Mucosa of descending colon (tissue), 3 donors: ENCODE data around the gene ANKRD17. TPM values are rescaled to one million over a fixed set of nuclear protein-coding genes. Genes with fewer than 3 reads are reported as not detected.

Source experiments
- ATAC-seq: fragments of 200-7000 bp; cut with Tn5 transposase; one replicate; pipeline ENCODE4 v1.9.1; 2020; ENCODE audit warnings: mild to moderate bottlenecking, moderate library complexity
- DNase-seq, 3 donors: peaks; one replicate each; pipeline ENCODE4 v3.0.0-alpha.2; 2020
- H3K36me3 ChIP-seq: fragments of 200-600 bp; one replicate; pipeline ENCODE4 v1.8.0; 2021; ENCODE audit warnings: low read depth, mild to moderate bottlenecking
- H3K4me1 ChIP-seq: fragments of 200-600 bp; one replicate; pipeline ENCODE4 v1.8.0; 2021; ENCODE audit warnings: low read depth, mild to moderate bottlenecking
- H3K4me3 ChIP-seq: fragments of 200-600 bp; one replicate; pipeline ENCODE4 v1.8.0; 2021; ENCODE audit warnings: mild to moderate bottlenecking
- H3K9me3 ChIP-seq: fragments of 200-600 bp; one replicate; pipeline ENCODE4 v1.8.0; 2021; ENCODE audit warnings: mild to moderate bottlenecking
- intact Hi-C, 2 donors: fragments of 100-400 bp; cut with DNase I in 1 of 2; cut with micrococcal nuclease in 1 of 2; formaldehyde crosslinking; loops; one replicate each; pipeline versions ENCODE4 v1.11.0 to v1.11.1; 2022; cut with DNase I, micrococcal nuclease
- total RNA-seq, 3 donors: library from RNA; stranded (reverse); fragmentation: NEBNext Ultra II Directional in 2 of 3; extraction: Animal tissue kit (Norgen Biotek cat#: 25700) in 2 of 3; gene quantifications; one replicate each; pipeline versions ENCODE4 v1.2.1 to v1.2.4, GENCODE V29; 2021 to 2023
- TF ChIP-seq, protein P1 (sequence below): fragments of 200-600 bp; IDR thresholded peaks from one replicate; pipeline ENCODE4 v1.8.0; 2022; ENCODE audit warnings: antibody characterized with exemption, mild to moderate bottlenecking
- donor health status: DM: no; HTN: no; CAD: no; lungs with moderate emphysema.
- donor health status: DM: no; HTN: no; CAD: no.
- donor health status: DM: no; HTN: yes; CAD: no.

Gene ANKRD17
- total RNA-seq, 3 donors from 2014 or later: 62.4 to 75.3 (median 70.4) TPM

GRCh38 chr4:73053974-73054480, 204.6 kb downstream of the ANKRD17 start:
- DNase-seq: no peak
- TF ChIP-seq, protein P1, sequence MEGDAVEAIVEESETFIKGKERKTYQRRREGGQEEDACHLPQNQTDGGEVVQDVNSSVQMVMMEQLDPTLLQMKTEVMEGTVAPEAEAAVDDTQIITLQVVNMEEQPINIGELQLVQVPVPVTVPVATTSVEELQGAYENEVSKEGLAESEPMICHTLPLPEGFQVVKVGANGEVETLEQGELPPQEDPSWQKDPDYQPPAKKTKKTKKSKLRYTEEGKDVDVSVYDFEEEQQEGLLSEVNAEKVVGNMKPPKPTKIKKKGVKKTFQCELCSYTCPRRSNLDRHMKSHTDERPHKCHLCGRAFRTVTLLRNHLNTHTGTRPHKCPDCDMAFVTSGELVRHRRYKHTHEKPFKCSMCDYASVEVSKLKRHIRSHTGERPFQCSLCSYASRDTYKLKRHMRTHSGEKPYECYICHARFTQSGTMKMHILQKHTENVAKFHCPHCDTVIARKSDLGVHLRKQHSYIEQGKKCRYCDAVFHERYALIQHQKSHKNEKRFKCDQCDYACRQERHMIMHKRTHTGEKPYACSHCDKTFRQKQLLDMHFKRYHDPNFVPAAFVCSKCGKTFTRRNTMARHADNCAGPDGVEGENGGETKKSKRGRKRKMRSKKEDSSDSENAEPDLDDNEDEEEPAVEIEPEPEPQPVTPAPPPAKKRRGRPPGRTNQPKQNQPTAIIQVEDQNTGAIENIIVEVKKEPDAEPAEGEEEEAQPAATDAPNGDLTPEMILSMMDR: no peak
- intact Hi-C loops: no loop called here
- Histone ChIP-seq H3K36me3 (no peaks in the 10 kb centered on the region), H3K4me3 (no peak overlapping the region), H3K9me3 (no peaks in the 10 kb centered on the region), H3K4me1 (no peaks in the 10 kb centered on the region)
- no peak for ATAC-seq

GRCh38 chr4:73053076-73053475, 205.5 kb downstream of the ANKRD17 start:
- H3K4me1 ChIP-seq: no peaks in the 10 kb centered on the region
- intact Hi-C loops: no loop called here
- no peak for DNase-seq
- TF ChIP-seq, protein P1: no peak
- no peak overlapping the region for H3K4me3 ChIP-seq
- no peak for ATAC-seq
- H3K9me3 ChIP-seq: no peaks in the 10 kb centered on the region
- H3K36me3 ChIP-seq: no peaks in the 10 kb centered on the region

GRCh38 chr4:73051625-73052024, 207.0 kb downstream of the ANKRD17 start:
- TF ChIP-seq, protein P1: no peak
- H3K4me1 ChIP-seq: no peaks in the 10 kb centered on the region
- intact Hi-C loops: no loop called here
- no peak for DNase-seq
- no peaks in the 10 kb centered on the region for H3K36me3 ChIP-seq
- ATAC-seq: no peak
- no peak overlapping the region for H3K4me3 ChIP-seq
- H3K9me3 ChIP-seq: no peaks in the 10 kb centered on the region

DNA sequence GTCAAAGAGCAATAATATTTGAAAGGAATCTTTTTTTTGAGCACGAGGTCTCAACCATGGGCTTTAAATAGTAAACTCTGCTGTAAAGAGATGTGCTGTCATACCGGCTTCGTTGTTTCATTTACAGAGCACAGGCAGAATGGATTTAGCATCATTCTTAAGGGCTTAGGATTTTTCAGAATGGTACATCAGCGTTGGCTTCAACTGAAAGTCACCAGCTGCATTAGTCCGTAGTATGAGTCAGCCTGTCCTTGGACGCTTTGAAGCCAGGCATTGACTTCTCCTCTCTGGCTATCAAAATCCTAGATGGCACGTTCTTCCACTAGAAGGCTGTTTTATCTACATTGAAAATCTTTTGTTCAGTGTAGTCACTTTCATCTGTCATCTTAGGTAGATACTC, 212.7 kb downstream of the ANKRD17 start:
- Histone ChIP-seq H3K4me1 (no peaks in the 10 kb centered on the region), H3K4me3 (no peak overlapping the region), H3K9me3 (no peaks in the 10 kb centered on the region), H3K36me3 (no peaks in the 10 kb centered on the region)
- TF ChIP-seq, protein P1: no peak
- DNase-seq: no peak
- intact Hi-C loops: no loop called here
- no peak for ATAC-seq

DNA sequence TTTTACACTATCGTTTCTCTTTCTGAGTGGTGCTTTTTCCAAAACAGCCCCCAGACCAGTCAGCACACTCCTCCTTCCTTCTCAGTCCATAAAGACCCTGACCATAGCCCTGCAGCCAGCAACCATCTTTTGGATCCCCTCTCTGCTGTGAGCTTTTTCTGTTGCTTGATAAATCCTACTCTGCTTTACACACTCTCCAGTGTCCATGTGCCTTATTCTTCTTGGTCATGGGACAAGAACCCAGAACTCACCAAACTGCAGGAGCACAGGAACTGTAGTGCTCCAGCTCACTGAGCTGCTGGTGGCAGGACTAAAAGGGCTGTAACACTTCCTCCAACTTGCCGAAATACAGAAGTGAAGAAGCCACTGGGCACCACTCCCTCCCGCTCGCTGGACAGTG, 221.5 kb downstream of the ANKRD17 start:
- Histone ChIP-seq H3K9me3 (peaks cover 12% of the 10 kb centered on the region), H3K4me1 (no peaks in the 10 kb centered on the region), H3K4me3 (no peak overlapping the region), H3K36me3 (no peaks in the 10 kb centered on the region)
- ATAC-seq (no peak), DNase-seq (no peak)
- TF ChIP-seq, protein P1: no peak
- intact Hi-C loops: no loop called here

DNA sequence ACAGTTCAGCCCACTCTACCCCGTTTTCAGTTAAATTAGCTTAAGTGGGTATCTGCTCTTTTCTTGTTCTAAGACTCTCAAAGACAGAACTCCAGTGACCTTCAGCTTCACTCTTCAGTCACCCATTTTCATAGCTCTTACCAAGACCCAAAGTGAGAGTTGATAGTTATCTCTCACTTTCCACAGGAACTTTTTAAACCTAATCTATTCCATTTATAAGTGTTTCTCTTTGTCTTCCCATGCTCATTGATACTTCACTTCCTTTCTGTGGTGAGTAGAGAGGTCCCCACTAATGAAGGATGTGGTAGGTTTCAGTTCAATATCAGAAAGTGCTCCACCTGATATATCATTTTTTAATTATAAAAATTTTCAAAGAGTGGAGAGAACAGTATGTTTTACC, 222.5 kb downstream of the ANKRD17 start:
- Histone ChIP-seq H3K4me1 (no peaks in the 10 kb centered on the region), H3K36me3 (no peaks in the 10 kb centered on the region), H3K9me3 (peaks cover 12% of the 10 kb centered on the region), H3K4me3 (no peak overlapping the region)
- DNase-seq (no peak), ATAC-seq (no peak)
- intact Hi-C loops: no loop called here
- TF ChIP-seq, protein P1: no peak
